IMR-90 (cell line): ENCODE data around the gene PRL.

Source experiments
- CEBPB ChIP-seq: IDR thresholded peaks from 2 replicates; pipeline ENCODE4 v1.6.1; 2012; ENCODE audit warnings: low read depth, low read length, improper control_type of control experiment
- MXI1 ChIP-seq: IDR thresholded peaks from 2 replicates; pipeline ENCODE4 v1.6.1; 2012; ENCODE audit warnings: low read depth, mild to moderate bottlenecking, low read length, moderate library complexity, borderline replicate concordance
- NFE2L2 ChIP-seq: fragments of 150-350 bp; IDR thresholded peaks from 2 replicates; pipeline ENCODE4 v1.6.1; 2016; ENCODE audit warnings: low read depth, mild to moderate bottlenecking, low read length
- POLR2A ChIP-seq: IDR thresholded peaks from 2 replicates; pipeline ENCODE4 v1.6.1; 2012; ENCODE audit warnings: mild to moderate bottlenecking, low read depth, low read length
- RAD21 ChIP-seq: IDR thresholded peaks from 2 replicates; pipeline ENCODE4 v1.6.1; 2012; ENCODE audit warnings: low read length, improper control_type of control experiment
- RFX5 ChIP-seq: IDR thresholded peaks from 2 replicates; pipeline ENCODE4 v1.8.0; 2012; ENCODE audit warnings: low read depth, mild to moderate bottlenecking, low read length, moderate library complexity
- TF ChIP-seq, protein P1 (sequence below): conservative IDR thresholded peaks from 2 replicates; pipeline ENCODE4 v1.5.1; 2012; ENCODE audit warnings: mild to moderate bottlenecking, low read depth, low read length, improper control_type of control experiment
- TF ChIP-seq, protein P2 (sequence below): fragments of 150-350 bp; IDR thresholded peaks from 2 replicates; pipeline ENCODE4 v1.6.1; 2017; ENCODE audit warnings: mild to moderate bottlenecking, antibody characterized with exemption, low read length, low read depth
- TF ChIP-seq, protein P3 (sequence below): fragments of 150-350 bp; IDR thresholded peaks from 2 replicates; pipeline ENCODE4 v1.6.1; 2016; ENCODE audit warnings: low read depth, mild to moderate bottlenecking, low read length, moderate library complexity, borderline replicate concordance

DNA sequence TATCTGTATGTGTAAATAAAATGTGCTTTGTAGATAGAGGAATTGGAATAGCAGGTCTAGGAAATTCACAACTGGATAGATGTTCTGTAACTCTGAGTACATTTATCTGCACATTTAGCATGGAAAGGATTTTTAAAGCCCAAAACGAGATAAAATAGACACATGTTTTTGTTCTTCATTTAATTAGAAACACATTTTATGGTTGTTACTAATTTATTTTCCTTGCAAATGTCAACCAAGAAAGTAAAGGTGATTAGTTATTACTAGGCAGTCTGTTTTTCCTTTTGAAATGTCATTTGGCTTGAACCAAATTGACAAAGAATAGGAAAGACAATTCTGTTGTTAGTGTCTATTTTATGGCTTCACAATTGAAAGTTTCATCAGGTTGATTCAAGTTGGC, 769 bp downstream of the PRL start:
- TF ChIP-seq, protein P1, sequence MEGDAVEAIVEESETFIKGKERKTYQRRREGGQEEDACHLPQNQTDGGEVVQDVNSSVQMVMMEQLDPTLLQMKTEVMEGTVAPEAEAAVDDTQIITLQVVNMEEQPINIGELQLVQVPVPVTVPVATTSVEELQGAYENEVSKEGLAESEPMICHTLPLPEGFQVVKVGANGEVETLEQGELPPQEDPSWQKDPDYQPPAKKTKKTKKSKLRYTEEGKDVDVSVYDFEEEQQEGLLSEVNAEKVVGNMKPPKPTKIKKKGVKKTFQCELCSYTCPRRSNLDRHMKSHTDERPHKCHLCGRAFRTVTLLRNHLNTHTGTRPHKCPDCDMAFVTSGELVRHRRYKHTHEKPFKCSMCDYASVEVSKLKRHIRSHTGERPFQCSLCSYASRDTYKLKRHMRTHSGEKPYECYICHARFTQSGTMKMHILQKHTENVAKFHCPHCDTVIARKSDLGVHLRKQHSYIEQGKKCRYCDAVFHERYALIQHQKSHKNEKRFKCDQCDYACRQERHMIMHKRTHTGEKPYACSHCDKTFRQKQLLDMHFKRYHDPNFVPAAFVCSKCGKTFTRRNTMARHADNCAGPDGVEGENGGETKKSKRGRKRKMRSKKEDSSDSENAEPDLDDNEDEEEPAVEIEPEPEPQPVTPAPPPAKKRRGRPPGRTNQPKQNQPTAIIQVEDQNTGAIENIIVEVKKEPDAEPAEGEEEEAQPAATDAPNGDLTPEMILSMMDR: no peak
- TF ChIP-seq, protein P2, sequence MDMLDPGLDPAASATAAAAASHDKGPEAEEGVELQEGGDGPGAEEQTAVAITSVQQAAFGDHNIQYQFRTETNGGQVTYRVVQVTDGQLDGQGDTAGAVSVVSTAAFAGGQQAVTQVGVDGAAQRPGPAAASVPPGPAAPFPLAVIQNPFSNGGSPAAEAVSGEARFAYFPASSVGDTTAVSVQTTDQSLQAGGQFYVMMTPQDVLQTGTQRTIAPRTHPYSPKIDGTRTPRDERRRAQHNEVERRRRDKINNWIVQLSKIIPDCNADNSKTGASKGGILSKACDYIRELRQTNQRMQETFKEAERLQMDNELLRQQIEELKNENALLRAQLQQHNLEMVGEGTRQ: no peak
- TF ChIP-seq RAD21 (no peak), POLR2A (no peak), NFE2L2 (no peak), RFX5 (no peak), MXI1 (no peak), CEBPB (no peak)
- TF ChIP-seq, protein P3, sequence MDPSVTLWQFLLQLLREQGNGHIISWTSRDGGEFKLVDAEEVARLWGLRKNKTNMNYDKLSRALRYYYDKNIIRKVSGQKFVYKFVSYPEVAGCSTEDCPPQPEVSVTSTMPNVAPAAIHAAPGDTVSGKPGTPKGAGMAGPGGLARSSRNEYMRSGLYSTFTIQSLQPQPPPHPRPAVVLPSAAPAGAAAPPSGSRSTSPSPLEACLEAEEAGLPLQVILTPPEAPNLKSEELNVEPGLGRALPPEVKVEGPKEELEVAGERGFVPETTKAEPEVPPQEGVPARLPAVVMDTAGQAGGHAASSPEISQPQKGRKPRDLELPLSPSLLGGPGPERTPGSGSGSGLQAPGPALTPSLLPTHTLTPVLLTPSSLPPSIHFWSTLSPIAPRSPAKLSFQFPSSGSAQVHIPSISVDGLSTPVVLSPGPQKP: no peak
